Measurements from ENCODE around the gene MRPL16. TPM values are rescaled to one million over a fixed set of nuclear protein-coding genes. Genes with fewer than 3 reads are reported as not detected.
A peak's percentile ranks its signal among the peaks of the same experiment; 100 is the strongest.

Gene MRPL16
- total and polyA plus RNA-seq, 2 of the 13 experiments (the other 11 are each of a cell fraction or from before 2014, with no cell fraction given) = 45.3 to 62.6 TPM

DNA sequence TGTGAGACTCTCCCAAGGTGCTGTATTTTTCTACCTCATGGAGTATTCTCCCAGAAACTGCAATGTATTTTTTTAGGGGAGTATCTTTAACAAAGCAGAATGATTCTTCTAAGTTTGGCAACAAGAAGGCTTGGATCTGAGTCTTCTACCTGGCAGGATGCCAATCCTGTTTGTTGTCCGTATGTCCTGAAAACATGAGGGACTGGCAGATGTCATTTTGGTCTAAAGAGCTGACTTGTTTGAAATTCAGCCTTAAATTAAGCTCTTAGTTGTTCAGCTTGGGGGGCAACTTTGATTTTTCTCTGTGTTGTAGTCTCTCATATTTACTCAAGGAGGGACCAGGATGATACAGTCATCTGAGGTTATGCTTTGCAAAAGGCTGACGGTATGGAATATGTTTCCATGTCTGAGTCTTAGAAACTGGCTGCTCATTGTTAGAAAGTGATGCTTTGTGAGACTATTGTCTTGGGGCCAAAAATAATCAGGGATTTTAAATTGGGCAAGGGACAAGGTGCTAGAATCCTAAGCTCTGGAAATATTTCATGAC is 9.3 kb downstream of the MRPL16 start:
- peaks cover 6 to 12% of the 10 kb centered on the region in 2 experiments for H3K36me3 ChIP-seq (replicated peaks in 1 of 2; ENCODE audit: control insufficient read depth in 1 of 2, insufficient read depth in 2 of 2, low read length in 2 of 2)
- H3K27ac ChIP-seq (ENCODE audit: extremely low read length, insufficient read depth, low read length) = no peak overlapping the region
- H3K4me1 ChIP-seq (ENCODE audit: insufficient read depth, low read length) = no peaks in the 10 kb centered on the region
- in situ Hi-C loops (cut with HindIII; ENCODE audit: extremely low pct_ligation_motif_present, low pct_unique_long_range_greater_than_20kb) = loop anchor here (5.0 to 10.0 kb wide), 2 partner anchors 44 to 126 kb away; partner anchors contain the start of gene STX3
- no peak for DNase-seq (ENCODE audit: low spot score)
- TF ChIP-seq ZNF3 (CRISPR knock-in tag; IDR thresholded peaks at IDR 0.05) = no peak
- no peak for TF ChIP-seq RBM22 (optimal IDR thresholded peaks at IDR 0.05; ENCODE audit: low read length)
- no peak for TF ChIP-seq ZNF749 (CRISPR knock-in tag; IDR thresholded peaks at IDR 0.05; ENCODE audit: borderline replicate concordance)
- TF ChIP-seq LCORL (IDR thresholded peaks at IDR 0.05) = peak; percentile 79
- TF ChIP-seq LCORL (CRISPR knock-in tag; IDR thresholded peaks at IDR 0.05) = no peak
- ChIA-PET CTCF (ENCODE audit: low intra/inter-chr PET ratio, low total read pairs) (interaction anchor here (2.8 kb wide), 1 partner anchor 47 kb away, joined by 44 read pairs; the partner anchor contains the start of gene STX3), POLR2A (interaction anchor here (1.8 kb wide), 1 partner anchor 46 kb away, joined by 4 read pairs; the partner anchor contains the start of gene STX3)
- no peaks in the 10 kb centered on the region for H3K27me3 ChIP-seq (ENCODE audit: control insufficient read depth in 1 of 2, insufficient read depth in 2 of 2, low read length in 2 of 2)
- H3K9ac ChIP-seq (ENCODE audit: insufficient read depth, low read depth, low read length) = no peak overlapping the region
- H3K79me2 ChIP-seq (ENCODE audit: insufficient read depth, low read length) = no peaks in the 10 kb centered on the region
- no peak overlapping the region for H3K4me2 ChIP-seq (ENCODE audit: low read depth, low read length)
- H3K4me3 ChIP-seq (replicated peaks in 1 of 3; ENCODE audit: insufficient read depth in 1 of 3, low read depth in 2 of 3, low read length in 3 of 3) = no peak overlapping the region
- BruUV-seq (replicated peaks) = no TSS peak
- no peaks in the 10 kb centered on the region for H4K20me1 ChIP-seq (ENCODE audit: insufficient read depth, low read length)
- 79% methylated on average over 2 of the region's 2 CpGs for WGBS (ENCODE audit: low lambda C conversion rate)
- intact Hi-C loops (cut with micrococcal nuclease; ENCODE audit: unreplicated experiment) = loop anchor here (5.0 to 10.0 kb wide), 2 partner anchors 136 to 249 kb away; partner anchors contain the start of gene PATL1
- H3K9me3 ChIP-seq (ENCODE audit: low read length) = no peaks in the 10 kb centered on the region
- FAIRE-seq = no peak
- no peak overlapping the region for H2AFZ ChIP-seq (ENCODE audit: low read length)
- no peak for ATAC-seq

DNA sequence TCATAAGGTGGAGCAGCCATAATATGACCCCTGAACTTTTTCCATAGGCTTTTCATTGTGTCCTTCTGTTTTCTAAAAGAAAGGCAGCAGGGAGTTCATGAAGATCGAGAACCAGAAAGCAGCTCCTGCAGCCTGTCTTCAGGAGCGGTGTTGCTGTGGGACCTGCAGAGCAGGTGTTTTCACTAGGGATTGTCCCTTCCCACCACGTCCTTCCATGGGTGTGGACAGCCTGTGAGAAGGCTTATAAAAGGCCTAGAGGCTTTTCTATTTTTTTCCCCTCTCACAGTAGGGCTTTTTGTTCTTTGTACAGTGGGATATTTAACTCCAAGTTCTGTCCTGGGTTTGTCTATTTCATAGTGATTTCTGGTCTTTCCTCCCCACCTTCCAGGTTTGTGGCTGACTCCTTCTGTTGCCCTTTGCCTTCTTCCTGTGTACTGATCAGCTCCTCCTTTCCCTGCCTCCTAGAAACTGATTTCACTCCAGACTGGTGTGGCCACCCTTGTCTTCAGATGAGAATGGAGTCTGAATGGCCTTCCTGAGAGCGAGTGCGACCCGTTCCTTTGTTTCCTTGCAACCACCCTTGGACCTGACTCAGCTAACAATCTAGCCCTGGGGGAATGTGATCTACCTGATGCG is 10.1 kb downstream of the MRPL16 start:
- FAIRE-seq (no peak), DNase-seq (ENCODE audit: low spot score) (no peak), ATAC-seq (no peak)
- H4K20me1 ChIP-seq (ENCODE audit: insufficient read depth, low read length) = no peaks in the 10 kb centered on the region
- H3K36me3 ChIP-seq (replicated peaks in 1 of 2; ENCODE audit: control insufficient read depth in 1 of 2, insufficient read depth in 2 of 2, low read length in 2 of 2) = peaks cover 4 to 6% of the 10 kb centered on the region in 2 experiments
- H2AFZ ChIP-seq (ENCODE audit: low read length) = no peak overlapping the region
- no TSS peak for BruUV-seq (replicated peaks)
- no peak overlapping the region for H3K9ac ChIP-seq (ENCODE audit: insufficient read depth, low read depth, low read length)
- H3K27ac ChIP-seq (ENCODE audit: extremely low read length, insufficient read depth, low read length) = no peak overlapping the region
- intact Hi-C loops (cut with micrococcal nuclease; ENCODE audit: unreplicated experiment) (loop anchor here (5.0 to 10.0 kb wide), 2 partner anchors 136 to 248 kb away; partner anchors contain the start of gene PATL1), in situ Hi-C loops (cut with HindIII; ENCODE audit: extremely low pct_ligation_motif_present, low pct_unique_long_range_greater_than_20kb) (loop anchor here (5.0 to 10.0 kb wide), 2 partner anchors 43 to 126 kb away; partner anchors contain the start of gene STX3)
- H3K4me2 ChIP-seq (ENCODE audit: low read depth, low read length) = no peak overlapping the region
- H3K27me3 ChIP-seq (ENCODE audit: control insufficient read depth in 1 of 2, insufficient read depth in 2 of 2, low read length in 2 of 2) = no peaks in the 10 kb centered on the region
- H3K4me1 ChIP-seq (ENCODE audit: insufficient read depth, low read length) = no peaks in the 10 kb centered on the region
- 89% methylated on average over 7 of the region's 7 CpGs for WGBS (ENCODE audit: low lambda C conversion rate)
- ChIA-PET CTCF (ENCODE audit: low intra/inter-chr PET ratio, low total read pairs) (no interaction called here), POLR2A (interaction anchor here (1.8 kb wide), 1 partner anchor 45 kb away, joined by 4 read pairs; the partner anchor contains the start of gene STX3)
- no peak overlapping the region for H3K4me3 ChIP-seq (replicated peaks in 1 of 3; ENCODE audit: insufficient read depth in 1 of 3, low read depth in 2 of 3, low read length in 3 of 3)
- H3K9me3 ChIP-seq (ENCODE audit: low read length) = no peaks in the 10 kb centered on the region
- H3K79me2 ChIP-seq (ENCODE audit: insufficient read depth, low read length) = no peaks in the 10 kb centered on the region
- TF ChIP-seq ZNF549 (CRISPR knock-in tag; IDR thresholded peaks at IDR 0.05) = no peak
- no peak for TF ChIP-seq ATF1 (CRISPR knock-in tag; IDR thresholded peaks at IDR 0.05)
- TF ChIP-seq ZNF260 (CRISPR knock-in tag; IDR thresholded peaks at IDR 0.05; ENCODE audit: borderline replicate concordance, low read depth) = no peak
- TF ChIP-seq ZNF772 (CRISPR knock-in tag; IDR thresholded peaks at IDR 0.05) = no peak
- TF ChIP-seq RFX3 (CRISPR knock-in tag; IDR thresholded peaks at IDR 0.05) = no peak
- TF ChIP-seq POGZ (CRISPR knock-in tag; IDR thresholded peaks at IDR 0.05) = no peak
- TF ChIP-seq, protein P1, sequence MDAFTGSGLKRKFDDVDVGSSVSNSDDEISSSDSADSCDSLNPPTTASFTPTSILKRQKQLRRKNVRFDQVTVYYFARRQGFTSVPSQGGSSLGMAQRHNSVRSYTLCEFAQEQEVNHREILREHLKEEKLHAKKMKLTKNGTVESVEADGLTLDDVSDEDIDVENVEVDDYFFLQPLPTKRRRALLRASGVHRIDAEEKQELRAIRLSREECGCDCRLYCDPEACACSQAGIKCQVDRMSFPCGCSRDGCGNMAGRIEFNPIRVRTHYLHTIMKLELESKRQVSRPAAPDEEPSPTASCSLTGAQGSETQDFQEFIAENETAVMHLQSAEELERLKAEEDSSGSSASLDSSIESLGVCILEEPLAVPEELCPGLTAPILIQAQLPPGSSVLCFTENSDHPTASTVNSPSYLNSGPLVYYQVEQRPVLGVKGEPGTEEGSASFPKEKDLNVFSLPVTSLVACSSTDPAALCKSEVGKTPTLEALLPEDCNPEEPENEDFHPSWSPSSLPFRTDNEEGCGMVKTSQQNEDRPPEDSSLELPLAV (CRISPR knock-in tag; conservative IDR thresholded peaks at IDR 0.05; ENCODE audit: low read depth) = no peak
- TF ChIP-seq FOXC1 (CRISPR knock-in tag; IDR thresholded peaks at IDR 0.05; ENCODE audit: borderline replicate concordance) = no peak
- TF ChIP-seq, protein P2, sequence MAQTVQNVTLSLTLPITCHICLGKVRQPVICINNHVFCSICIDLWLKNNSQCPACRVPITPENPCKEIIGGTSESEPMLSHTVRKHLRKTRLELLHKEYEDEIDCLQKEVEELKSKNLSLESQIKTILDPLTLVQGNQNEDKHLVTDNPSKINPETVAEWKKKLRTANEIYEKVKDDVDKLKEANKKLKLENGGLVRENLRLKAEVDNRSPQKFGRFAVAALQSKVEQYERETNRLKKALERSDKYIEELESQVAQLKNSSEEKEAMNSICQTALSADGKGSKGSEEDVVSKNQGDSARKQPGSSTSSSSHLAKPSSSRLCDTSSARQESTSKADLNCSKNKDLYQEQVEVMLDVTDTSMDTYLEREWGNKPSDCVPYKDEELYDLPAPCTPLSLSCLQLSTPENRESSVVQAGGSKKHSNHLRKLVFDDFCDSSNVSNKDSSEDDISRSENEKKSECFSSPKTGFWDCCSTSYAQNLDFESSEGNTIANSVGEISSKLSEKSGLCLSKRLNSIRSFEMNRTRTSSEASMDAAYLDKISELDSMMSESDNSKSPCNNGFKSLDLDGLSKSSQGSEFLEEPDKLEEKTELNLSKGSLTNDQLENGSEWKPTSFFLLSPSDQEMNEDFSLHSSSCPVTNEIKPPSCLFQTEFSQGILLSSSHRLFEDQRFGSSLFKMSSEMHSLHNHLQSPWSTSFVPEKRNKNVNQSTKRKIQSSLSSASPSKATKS (CRISPR knock-in tag; IDR thresholded peaks at IDR 0.05) = no peak
- no peak for TF ChIP-seq SP5 (CRISPR knock-in tag; IDR thresholded peaks at IDR 0.05; ENCODE audit: borderline replicate concordance, low read depth)
